HCT116 (cell line): ENCODE data around the gene CHTF18.

Experiments
- CBX3 ChIP-seq: IDR thresholded peaks from 2 replicates; pipeline ENCODE4 v1.6.1; 2012; ENCODE audit warnings: low read depth
- EGR1 ChIP-seq: IDR thresholded peaks from 2 replicates; pipeline ENCODE4 v1.6.1; 2012; ENCODE audit warnings: low read depth
- ELF1 ChIP-seq: IDR thresholded peaks from 2 replicates; pipeline ENCODE4 v1.6.1; 2012; ENCODE audit warnings: low read depth, borderline replicate concordance
- EZH2 ChIP-seq: fragments of 200-600 bp; sonication (generic); IDR thresholded peaks from 2 replicates; pipeline ENCODE4 v1.6.1; 2017; ENCODE audit warnings: antibody characterized with exemption, mixed run types
- EZH2phosphoT487 ChIP-seq: fragments of 200-600 bp; IDR thresholded peaks from 2 replicates; pipeline ENCODE4 v1.6.1; 2018; ENCODE audit warnings: antibody characterized with exemption, borderline replicate concordance
- JUND ChIP-seq: IDR thresholded peaks from 2 replicates; pipeline ENCODE4 v1.6.1; 2012
- POLR2A ChIP-seq: IDR thresholded peaks from 2 replicates; pipeline ENCODE4 v1.7.0; 2011; ENCODE audit warnings: borderline replicate concordance; ENCODE audit not compliant: insufficient read depth, insufficient read length; ENCODE audit errors: extremely low read depth
- POLR2AphosphoS5 ChIP-seq: IDR thresholded peaks from 2 replicates; pipeline ENCODE4 v1.6.1; 2011; ENCODE audit warnings: mild to moderate bottlenecking, low read depth, low read length, moderate library complexity
- YY1 ChIP-seq: IDR thresholded peaks from 2 replicates; pipeline ENCODE4 v1.6.1; 2011; ENCODE audit warnings: low read length, low read depth, moderate library complexity, mild to moderate bottlenecking; ENCODE audit not compliant: insufficient replicate concordance; ENCODE audit errors: extremely low read depth
- ZFX ChIP-seq: fragments of 450-650 bp; IDR thresholded peaks from 2 replicates; pipeline ENCODE4 v1.6.1; 2017
- ZNF274 ChIP-seq: fragments of 200-500 bp; sonication (Bioruptor generic); IDR thresholded peaks from 2 replicates; pipeline ENCODE4 v1.6.1; 2014; ENCODE audit warnings: mild to moderate bottlenecking, low read depth, low read length, inconsistent platforms
- TF ChIP-seq, protein P1 (sequence below), 3 experiments: fragments of 200-600 bp in 1 of 3; sonication (generic) in 1 of 3; IDR thresholded peaks in 2 of 3; conservative IDR thresholded peaks in 1 of 3; 2 replicates each; pipeline ENCODE4 v1.5.1; 2012 to 2017; ENCODE audit warnings: low read depth in 2 of 3, low read length in 2 of 3, antibody characterized with exemption in 1 of 3, borderline replicate concordance in 1 of 3, control low read depth in 1 of 3, mild to moderate bottlenecking in 1 of 3, mixed read lengths in 1 of 3, mixed run types in 1 of 3, moderate library complexity in 1 of 3; ENCODE audit not compliant: insufficient read depth in 1 of 3
- TF ChIP-seq, protein P2 (sequence below): IDR thresholded peaks from 2 replicates; pipeline ENCODE4 v1.6.1; 2012
- TF ChIP-seq, protein P3 (sequence below): IDR thresholded peaks from 2 replicates; pipeline ENCODE4 v1.6.1; 2012

DNA sequence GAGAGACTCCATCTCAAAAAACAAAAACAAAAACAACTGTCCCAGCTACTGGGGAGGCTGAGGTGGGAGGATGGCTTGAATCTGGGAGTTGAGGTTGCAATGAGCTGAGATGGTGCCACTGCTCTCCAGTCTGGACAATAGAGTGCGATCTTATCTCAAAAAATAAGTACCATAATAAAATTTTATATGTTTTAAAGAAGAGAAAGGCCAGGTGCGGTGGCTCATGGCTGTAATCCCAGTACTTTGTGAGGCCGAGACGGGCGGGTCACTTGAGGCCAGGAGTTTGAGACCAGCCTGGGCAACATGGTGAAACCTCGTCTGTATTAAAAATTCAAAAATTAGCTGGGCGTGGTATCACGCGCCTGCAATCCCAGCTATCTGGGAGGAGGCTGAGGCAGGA lies 11.6 kb upstream of the CHTF18 start:
- TF ChIP-seq EGR1 (no peak), EZH2 (no peak), ELF1 (no peak), POLR2A (no peak), ZFX (no peak), POLR2AphosphoS5 (no peak), CBX3 (no peak), JUND (no peak), EZH2phosphoT487 (no peak), ZNF274 (no peak), YY1 (no peak)
- TF ChIP-seq, protein P1, sequence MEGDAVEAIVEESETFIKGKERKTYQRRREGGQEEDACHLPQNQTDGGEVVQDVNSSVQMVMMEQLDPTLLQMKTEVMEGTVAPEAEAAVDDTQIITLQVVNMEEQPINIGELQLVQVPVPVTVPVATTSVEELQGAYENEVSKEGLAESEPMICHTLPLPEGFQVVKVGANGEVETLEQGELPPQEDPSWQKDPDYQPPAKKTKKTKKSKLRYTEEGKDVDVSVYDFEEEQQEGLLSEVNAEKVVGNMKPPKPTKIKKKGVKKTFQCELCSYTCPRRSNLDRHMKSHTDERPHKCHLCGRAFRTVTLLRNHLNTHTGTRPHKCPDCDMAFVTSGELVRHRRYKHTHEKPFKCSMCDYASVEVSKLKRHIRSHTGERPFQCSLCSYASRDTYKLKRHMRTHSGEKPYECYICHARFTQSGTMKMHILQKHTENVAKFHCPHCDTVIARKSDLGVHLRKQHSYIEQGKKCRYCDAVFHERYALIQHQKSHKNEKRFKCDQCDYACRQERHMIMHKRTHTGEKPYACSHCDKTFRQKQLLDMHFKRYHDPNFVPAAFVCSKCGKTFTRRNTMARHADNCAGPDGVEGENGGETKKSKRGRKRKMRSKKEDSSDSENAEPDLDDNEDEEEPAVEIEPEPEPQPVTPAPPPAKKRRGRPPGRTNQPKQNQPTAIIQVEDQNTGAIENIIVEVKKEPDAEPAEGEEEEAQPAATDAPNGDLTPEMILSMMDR (IDR thresholded peaks at IDR 0.05 in 2 of 3, conservative IDR thresholded peaks at IDR 0.05 in 1 of 3; ENCODE audit: borderline replicate concordance in 1 of 3, insufficient read depth in 1 of 3, low read depth in 2 of 3, low read length in 2 of 3) = no peak
- TF ChIP-seq, protein P2, sequence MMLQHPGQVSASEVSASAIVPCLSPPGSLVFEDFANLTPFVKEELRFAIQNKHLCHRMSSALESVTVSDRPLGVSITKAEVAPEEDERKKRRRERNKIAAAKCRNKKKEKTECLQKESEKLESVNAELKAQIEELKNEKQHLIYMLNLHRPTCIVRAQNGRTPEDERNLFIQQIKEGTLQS = no peak
- TF ChIP-seq, protein P3, sequence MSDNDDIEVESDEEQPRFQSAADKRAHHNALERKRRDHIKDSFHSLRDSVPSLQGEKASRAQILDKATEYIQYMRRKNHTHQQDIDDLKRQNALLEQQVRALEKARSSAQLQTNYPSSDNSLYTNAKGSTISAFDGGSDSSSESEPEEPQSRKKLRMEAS = no peak
